Measurements from ENCODE around the gene SOCS6. TPM values are rescaled to one million over a fixed set of nuclear protein-coding genes. Genes with fewer than 3 reads are reported as not detected.
A peak's percentile ranks its signal among the peaks of the same experiment; 100 is the strongest.

Gene SOCS6
- total RNA-seq, 1 donor from 2014 or later, result 26.3 TPM

- intact Hi-C loops (cut with DNase I), result no loop called here
- DNase-seq (ENCODE audit: low spot score), result no peak
- peak; percentile 39 for ATAC-seq
Observed at GRCh38 chr18:70284976-70285620, 3.7 kb upstream of the SOCS6 start.

GRCh38 chr18:70287731-70288130 lies 1.1 kb upstream of the SOCS6 start:
- intact Hi-C loops (cut with DNase I), result no loop called here
- ATAC-seq, result no peak
- no peak for DNase-seq (ENCODE audit: low spot score)

DNA sequence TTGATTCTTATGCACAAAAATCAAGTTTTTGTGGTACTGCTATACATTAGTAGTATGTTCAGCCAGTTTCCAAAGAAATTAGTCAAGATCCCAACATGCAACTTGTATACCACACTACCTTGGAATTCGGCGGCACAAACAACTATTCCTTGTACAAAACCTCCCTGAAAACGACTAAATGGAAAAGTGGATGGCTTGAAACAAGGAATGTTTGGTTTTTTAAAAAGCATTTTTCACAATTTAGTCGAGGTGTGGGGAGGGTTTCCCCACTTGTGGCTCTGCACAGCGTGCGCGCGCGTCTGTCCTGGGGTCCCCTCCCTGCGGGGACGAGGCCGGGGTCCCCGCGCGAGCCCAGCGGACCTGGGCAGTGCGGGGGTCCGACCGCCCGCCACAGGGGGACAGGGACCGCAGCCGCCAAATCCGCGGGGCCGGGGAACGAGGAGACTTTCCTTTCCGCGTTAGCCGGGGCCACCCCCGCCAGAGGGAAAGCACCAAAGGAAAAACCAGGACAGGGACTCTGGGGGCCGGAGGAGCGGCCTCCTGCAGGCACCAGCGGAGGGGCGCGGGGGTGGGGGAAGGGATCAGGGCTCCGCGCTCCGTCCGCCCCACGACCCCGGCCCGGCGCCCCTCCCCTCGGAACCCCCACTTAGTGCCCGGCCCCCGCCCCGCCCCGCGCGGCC lies 534 bp upstream of the SOCS6 start:
- peak; percentile 69 for DNase-seq (ENCODE audit: low spot score)
- intact Hi-C loops (cut with DNase I), result no loop called here
- ATAC-seq, result peak; percentile 43

DNA sequence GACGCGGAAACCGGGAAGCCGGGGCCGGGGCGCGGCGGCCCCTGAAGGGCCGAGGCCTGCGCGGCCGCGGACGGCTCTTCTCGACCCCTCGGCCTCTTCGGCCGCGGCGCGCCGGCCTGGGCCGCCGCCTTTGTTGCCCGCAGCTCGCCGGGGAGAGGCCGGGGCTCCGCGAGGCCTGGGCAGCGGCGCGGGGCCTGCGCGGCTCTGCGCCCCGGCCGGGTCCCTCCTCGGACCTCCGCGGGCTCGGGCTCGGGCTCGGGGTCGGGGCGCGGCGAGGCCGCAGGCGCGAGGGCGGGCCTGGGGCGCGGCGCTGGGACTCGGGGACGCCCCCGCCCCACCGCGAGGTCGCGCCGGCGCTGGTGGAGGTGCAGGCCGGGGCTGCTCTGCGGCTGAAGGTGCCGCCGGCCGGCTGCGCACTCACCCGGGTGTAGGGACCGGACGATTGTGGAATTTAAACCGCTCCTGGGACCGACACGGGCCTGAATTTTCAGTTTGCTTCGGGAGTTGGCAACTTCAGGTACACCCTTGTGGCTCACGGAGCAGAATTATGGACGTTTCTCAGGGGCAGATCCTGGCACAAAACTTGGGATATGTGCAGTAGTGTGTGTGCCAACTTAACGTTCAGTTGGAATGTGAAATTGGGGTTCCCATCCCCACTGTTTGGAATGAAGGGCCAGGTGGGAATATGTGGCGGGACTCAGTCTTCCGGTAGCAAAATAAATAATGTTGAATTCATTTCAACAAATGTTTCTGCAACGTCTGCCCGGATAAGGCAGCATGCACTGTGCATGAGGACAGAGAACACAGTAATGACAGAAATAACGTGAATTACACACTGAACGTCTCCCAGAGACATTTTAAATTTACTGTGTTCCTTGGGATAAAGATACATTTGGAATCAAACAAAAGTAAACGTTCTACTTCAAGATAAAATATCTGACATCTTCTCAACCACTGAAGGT lies 787 bp downstream of the SOCS6 start:
- peak; percentile 42 for ATAC-seq
- DNase-seq (ENCODE audit: low spot score), result no peak
- intact Hi-C loops (cut with DNase I), result no loop called here

DNA sequence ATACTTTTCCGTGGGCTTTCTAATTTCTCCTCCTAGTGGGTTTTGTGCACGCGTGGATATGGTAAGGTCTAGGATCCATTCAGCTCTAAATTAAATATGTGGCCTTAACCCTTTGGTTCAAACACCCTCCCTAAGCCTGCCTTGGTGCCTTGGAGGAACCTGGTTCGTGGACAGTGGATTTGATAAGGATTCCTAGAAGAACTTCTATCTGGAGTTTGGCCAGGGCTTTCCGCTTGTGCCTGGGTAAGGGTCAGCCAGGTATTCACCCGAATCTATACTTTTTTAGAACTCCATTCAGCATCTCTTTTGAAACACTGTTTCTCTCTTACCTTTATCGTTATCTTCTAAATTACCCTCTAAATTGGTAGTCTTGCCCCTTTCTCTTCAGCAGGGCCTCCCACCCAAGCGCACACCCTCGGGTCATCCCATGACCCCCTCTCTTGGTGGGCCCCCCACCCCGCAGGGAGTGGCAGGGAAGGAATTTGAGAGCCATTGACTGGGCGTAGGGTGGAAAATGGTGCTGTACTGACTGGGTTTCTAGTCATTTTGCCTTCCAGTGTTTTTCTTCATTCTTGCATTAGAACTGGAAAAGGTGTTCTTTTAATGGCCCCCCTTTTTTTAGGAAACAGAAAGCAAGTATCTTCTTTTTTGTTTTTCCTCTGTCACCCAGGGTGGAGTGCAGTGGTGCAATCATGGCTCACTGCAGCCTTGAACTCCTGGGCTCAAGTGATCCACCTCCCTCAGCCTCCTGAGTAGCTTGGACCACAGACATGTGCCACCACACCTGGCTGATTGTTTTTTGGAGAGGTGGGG lies 1.8 kb downstream of the SOCS6 start:
- intact Hi-C loops (cut with DNase I), result no loop called here
- ATAC-seq, result no peak

GRCh38 chr18:70291295-70291574 lies 2.4 kb downstream of the SOCS6 start:
- ATAC-seq (no peak), DNase-seq (ENCODE audit: low spot score) (no peak)
- intact Hi-C loops (cut with DNase I), result no loop called here

More for the DNA sequence above, 1.8 kb downstream of the SOCS6 start:
- no peak for DNase-seq (ENCODE audit: low spot score)

GRCh38 chr18:70292628-70293027 lies 3.8 kb downstream of the SOCS6 start:
- DNase-seq (ENCODE audit: low spot score), result no peak
- intact Hi-C loops (cut with DNase I), result no loop called here
- no peak for ATAC-seq

DNA sequence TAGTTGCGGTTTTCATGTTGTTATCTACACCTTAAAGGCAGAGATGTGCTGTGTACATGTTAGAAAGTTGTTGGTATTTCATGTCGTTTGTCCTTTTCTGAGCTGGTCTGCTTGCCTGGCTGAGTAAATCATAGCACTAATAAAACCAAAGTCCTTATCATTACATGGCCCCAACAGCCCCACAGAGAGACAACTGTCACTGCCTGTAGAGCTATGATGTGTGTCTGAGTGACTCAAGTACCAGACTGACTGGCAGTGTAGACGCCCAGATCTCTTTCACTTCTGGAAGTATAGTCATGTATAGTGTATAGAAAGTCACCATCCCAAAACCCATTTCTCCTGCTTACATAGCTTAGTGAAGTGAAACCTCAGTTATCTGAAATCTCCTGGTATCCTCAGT lies 4.3 kb downstream of the SOCS6 start:
- no peak for ATAC-seq
- intact Hi-C loops (cut with DNase I), result no loop called here
- DNase-seq (ENCODE audit: low spot score), result no peak

- ATAC-seq, result no peak
- intact Hi-C loops (cut with DNase I), result no loop called here
Observed at GRCh38 chr18:70294471-70295191, 5.8 kb downstream of the SOCS6 start.

DNA sequence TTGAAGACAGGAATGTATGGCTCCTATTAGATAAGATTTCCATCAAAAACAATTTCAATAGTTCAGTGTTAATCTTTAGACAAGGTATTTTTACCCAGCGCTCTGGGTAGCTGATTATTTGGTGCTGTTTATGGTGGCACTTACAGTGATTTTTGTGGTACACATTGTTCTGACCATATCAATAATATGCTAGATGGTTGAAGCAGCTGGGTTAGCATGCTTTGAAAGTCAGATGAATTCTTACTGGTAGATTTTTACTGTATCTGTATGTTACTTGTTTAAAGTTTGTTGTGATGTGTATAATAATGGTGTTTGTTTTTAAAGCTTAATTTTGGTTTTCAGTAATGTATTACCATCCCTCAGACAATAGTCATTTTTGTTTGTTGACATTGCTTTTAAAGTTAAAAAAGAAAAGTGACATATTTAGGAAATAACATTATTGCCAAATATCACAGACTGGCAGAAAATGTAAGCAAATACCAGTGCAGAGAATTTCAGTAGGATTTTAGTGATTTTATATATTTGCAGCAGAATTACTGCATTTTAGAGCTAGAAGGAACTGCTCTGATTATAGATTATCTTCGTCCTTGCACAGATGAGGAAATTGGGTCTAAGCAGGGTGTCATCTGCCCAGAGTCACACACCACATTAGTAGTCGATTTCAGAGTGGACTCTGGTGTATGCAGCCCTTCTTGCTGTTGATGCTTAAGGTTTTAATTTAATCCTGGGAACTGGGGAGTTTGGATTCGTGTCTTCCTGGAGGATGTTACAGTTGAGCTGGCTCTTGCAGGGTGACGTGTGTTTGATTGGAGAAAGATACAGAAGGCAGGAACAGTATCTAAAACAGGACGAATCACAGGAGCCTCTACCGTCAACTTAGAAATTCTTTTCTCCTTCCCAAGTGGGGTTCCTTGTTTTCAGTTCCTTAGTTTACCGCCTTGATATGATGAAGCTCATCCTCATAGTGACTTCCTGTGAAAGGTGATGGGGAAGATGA lies 6.6 kb downstream of the SOCS6 start:
- ATAC-seq, result no peak
- DNase-seq (ENCODE audit: low spot score), result no peak
- intact Hi-C loops (cut with DNase I), result no loop called here

More at GRCh38 chr18:70294471-70295191, 5.8 kb downstream of the SOCS6 start:
- DNase-seq (ENCODE audit: low spot score), result no peak

- DNase-seq (ENCODE audit: low spot score) (no peak), ATAC-seq (no peak)
- intact Hi-C loops (cut with DNase I), result no loop called here
Observed at GRCh38 chr18:70296289-70296688, 7.4 kb downstream of the SOCS6 start.

GRCh38 chr18:70296781-70297180 lies 7.9 kb downstream of the SOCS6 start:
- intact Hi-C loops (cut with DNase I), result no loop called here
- ATAC-seq, result no peak

GRCh38 chr18:70299393-70299792 lies 10.5 kb downstream of the SOCS6 start:
- no peak for DNase-seq (ENCODE audit: low spot score)
- no peak for ATAC-seq
- intact Hi-C loops (cut with DNase I), result no loop called here

More at GRCh38 chr18:70296781-70297180, 7.9 kb downstream of the SOCS6 start:
- DNase-seq (ENCODE audit: low spot score), result no peak

- intact Hi-C loops (cut with DNase I), result no loop called here
- no peak for DNase-seq (ENCODE audit: low spot score)
- ATAC-seq, result no peak
Observed at GRCh38 chr18:70301667-70302066, 12.8 kb downstream of the SOCS6 start.

DNA sequence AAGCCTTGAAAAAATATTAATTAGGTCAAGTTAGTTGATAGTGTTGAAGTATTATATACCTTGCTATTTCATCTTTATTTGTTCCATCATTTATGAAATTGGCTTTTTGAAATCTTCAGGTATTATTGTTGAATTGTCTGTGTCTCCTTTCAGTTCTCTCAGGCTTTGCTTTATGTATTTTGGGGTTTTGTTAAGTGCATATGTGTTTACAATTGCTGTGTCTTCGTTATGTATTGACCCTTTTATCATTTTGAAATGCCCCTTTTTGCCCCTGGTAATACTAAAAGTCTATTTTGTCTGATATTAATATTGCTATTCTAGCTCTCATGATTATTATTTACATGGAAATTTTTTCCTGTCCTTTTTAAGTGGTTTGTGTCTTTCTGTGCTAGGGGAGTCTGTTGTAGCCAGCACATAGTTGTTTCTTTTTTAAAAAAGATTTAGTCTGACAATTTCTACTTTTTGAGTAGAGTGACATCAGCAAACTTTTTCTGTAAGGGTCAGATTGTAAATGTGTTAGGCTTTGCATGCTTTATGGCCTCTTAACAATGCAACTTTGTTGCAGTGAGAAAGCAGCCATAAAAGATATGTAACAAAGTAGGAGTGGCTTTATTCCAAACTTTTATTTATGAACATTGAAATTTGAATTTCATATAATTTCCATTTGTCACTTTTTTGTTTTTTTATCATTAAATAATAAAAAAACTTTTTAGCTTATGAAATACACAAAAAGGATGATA lies 19.9 kb downstream of the SOCS6 start:
- DNase-seq (ENCODE audit: low spot score) (no peak), ATAC-seq (no peak)
- intact Hi-C loops (cut with DNase I), result no loop called here

- no peak for ATAC-seq
- no peak for DNase-seq (ENCODE audit: low spot score)
- intact Hi-C loops (cut with DNase I), result no loop called here
Observed at GRCh38 chr18:70310560-70311320, 21.9 kb downstream of the SOCS6 start.

Measured in sciatic nerve (tissue), 2 donors.